WI38 (cell line): ENCODE results near the gene SNX15.
"Not testable (repeated sequence)": the region's sequence is repeated elsewhere in the genome, so short reads cannot be mapped to it uniquely, and the experiment has no call there.

ENCODE experiments used
- H3K4me3 ChIP-seq: 2 replicates; pipeline ENCODE4 v1.5.1; 2011; ENCODE audit warnings: low read depth, mild to moderate bottlenecking, control low read depth, low read length
- CTCF ChIP-seq: IDR thresholded peaks from 2 replicates; pipeline ENCODE4 v1.5.1; 2012; ENCODE audit warnings: low read depth, mild to moderate bottlenecking, control low read depth, low read length

SNX15 gene

GRCh38 chr11:65027213-65028067 lies at the start of gene SNX15:
TSS of gene SNX15 (plus strand) at chr11:65027439. CDS start at chr11:65027538, 99 bp downstream.
- H3K4me3 ChIP-seq = peak within 1 kb of the TSS; percentile 71
- peak; percentile 40 for TF ChIP-seq CTCF

- not testable (repeated sequence) for H3K4me3 ChIP-seq
These were observed 43.9 kb upstream of the SNX15 start for GRCh38 chr11:64983339-64983738.

- H3K4me3 ChIP-seq = no peak overlapping the region
- TF ChIP-seq CTCF = no peak
These were observed 39.0 kb upstream of the SNX15 start for GRCh38 chr11:64987998-64988854.

GRCh38 chr11:64989416-64989815 lies 37.8 kb upstream of the SNX15 start:
- TF ChIP-seq CTCF = no peak
- H3K4me3 ChIP-seq = no peak overlapping the region

GRCh38 chr11:64990222-64990923 lies 36.9 kb upstream of the SNX15 start:
- no peak for TF ChIP-seq CTCF
- H3K4me3 ChIP-seq = no peak overlapping the region

- H3K4me3 ChIP-seq = no peak overlapping the region
These were observed 32.9 kb upstream of the SNX15 start for GRCh38 chr11:64994318-64994717.

More at GRCh38 chr11:64994318-64994717, 32.9 kb upstream of the SNX15 start:
- TF ChIP-seq CTCF = no peak
